ENCODE measurements around the gene ANKRD55.
"Not testable (repeated sequence)": the region's sequence is repeated elsewhere in the genome, so short reads cannot be mapped to it uniquely, and the experiment has no call there.

The ANKRD55 gene

DNA sequence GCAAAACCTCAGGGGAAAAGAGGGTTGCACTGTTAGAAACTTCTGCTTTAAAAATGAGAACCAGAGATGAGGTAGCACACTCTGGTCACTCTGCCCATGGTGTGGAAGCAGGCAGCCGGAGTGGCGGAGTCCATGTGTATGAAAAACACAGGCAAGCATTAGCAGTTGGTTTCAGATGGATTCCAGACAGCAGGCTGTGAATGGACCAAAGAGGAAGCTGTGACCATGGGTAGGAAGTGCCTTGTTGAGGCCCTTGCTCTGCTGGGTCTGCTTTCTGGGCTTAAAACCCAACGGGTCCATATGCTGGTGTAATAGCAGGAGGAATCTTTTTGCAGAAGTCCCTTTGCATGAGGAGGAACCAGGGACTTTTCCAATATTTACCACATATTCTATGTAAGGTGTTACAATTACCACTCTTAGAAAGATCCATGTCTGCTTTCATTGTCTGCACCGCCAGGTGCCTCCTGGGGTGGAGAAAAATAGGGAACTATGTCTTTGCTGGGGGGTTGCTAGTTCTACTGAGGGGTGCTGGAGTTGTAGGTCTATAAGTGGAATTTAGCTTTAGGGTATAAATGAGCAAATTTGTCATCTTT is 77.0 kb downstream of the ANKRD55 start:
- TF ChIP-seq, protein P1, sequence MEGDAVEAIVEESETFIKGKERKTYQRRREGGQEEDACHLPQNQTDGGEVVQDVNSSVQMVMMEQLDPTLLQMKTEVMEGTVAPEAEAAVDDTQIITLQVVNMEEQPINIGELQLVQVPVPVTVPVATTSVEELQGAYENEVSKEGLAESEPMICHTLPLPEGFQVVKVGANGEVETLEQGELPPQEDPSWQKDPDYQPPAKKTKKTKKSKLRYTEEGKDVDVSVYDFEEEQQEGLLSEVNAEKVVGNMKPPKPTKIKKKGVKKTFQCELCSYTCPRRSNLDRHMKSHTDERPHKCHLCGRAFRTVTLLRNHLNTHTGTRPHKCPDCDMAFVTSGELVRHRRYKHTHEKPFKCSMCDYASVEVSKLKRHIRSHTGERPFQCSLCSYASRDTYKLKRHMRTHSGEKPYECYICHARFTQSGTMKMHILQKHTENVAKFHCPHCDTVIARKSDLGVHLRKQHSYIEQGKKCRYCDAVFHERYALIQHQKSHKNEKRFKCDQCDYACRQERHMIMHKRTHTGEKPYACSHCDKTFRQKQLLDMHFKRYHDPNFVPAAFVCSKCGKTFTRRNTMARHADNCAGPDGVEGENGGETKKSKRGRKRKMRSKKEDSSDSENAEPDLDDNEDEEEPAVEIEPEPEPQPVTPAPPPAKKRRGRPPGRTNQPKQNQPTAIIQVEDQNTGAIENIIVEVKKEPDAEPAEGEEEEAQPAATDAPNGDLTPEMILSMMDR (IDR thresholded peaks at IDR 0.05; ENCODE audit: insufficient read depth, low read length, poor library complexity, severe bottlenecking), result no peak
- no peak overlapping the region for H3K4me3 ChIP-seq (replicated peaks; ENCODE audit: low read depth, low read length)
- no peaks in the 10 kb centered on the region for H3K36me3 ChIP-seq (ENCODE audit: control insufficient read depth, insufficient read depth, low read length)
- DNase-seq (ENCODE audit: extremely low read depth, insufficient read length), result no peak
- H3K27me3 ChIP-seq (replicated peaks; ENCODE audit: control insufficient read depth, insufficient read depth, low read length), result no peaks in the 10 kb centered on the region

DNA sequence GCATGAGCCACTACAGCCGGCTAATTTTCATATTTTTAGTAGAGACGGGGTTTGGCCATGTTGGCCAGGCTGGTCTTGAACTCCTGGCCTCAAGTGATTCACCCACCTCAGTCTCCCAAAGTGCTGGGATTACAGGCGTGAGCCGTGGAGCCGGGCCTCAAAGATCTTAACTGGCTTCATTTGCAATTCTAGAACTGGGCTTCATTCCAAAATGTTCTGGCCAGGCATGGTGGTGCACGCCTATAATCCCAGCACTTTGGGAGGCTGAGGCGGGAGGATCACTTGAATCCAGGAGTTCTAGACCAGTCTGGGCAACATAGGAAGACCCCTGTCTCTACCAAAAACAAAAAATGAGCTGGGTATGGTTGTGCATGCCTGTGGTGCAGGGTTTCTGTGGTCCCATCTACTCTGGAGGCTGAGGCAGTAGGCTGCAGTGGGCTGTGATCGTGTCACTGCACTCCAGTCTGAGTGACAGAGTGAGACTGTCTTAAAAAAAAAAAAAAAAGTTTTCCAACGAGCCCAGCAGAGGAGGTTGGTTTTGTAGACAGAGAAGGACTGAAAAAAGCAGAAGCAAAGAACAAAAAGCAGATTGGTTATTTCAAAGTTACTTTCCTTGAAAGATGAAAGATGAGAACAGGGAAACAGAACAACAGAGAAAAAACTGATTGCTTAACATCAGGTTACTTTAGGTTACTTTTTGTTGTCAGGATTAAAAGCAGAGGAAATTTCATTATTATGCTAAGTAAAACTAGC is 78.2 kb downstream of the ANKRD55 start:
- TF ChIP-seq, protein P1 (IDR thresholded peaks at IDR 0.05; ENCODE audit: insufficient read depth, low read length, poor library complexity, severe bottlenecking), result no peak
- no peak overlapping the region for H3K4me3 ChIP-seq (replicated peaks; ENCODE audit: low read depth, low read length)
- H3K36me3 ChIP-seq (ENCODE audit: control insufficient read depth, insufficient read depth, low read length), result no peaks in the 10 kb centered on the region
- no peaks in the 10 kb centered on the region for H3K27me3 ChIP-seq (replicated peaks; ENCODE audit: control insufficient read depth, insufficient read depth, low read length)
- no peak for DNase-seq (ENCODE audit: extremely low read depth, insufficient read length)

DNA sequence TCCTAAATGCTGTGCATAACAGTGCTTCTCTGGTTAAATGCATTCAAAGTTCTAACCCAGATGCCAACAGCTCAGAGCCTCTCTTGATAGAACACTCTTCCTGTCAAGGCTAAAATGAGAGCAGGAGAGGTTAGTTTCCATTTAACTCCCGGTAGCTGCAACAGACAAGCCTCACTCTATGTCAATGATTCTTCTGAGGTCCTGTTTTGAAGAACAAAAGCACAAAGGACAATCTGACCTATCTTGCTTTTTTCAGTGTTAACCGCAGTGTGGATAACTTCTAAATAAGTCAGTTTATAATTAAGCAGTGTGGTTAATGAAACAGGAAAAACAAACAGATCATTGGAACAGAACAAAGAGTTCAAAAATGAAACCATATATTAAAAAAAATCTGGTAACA is 80.7 kb downstream of the ANKRD55 start:
- TF ChIP-seq, protein P1 (IDR thresholded peaks at IDR 0.05; ENCODE audit: insufficient read depth, low read length, poor library complexity, severe bottlenecking), result no peak
- no peaks in the 10 kb centered on the region for H3K36me3 ChIP-seq (ENCODE audit: control insufficient read depth, insufficient read depth, low read length)

DNA sequence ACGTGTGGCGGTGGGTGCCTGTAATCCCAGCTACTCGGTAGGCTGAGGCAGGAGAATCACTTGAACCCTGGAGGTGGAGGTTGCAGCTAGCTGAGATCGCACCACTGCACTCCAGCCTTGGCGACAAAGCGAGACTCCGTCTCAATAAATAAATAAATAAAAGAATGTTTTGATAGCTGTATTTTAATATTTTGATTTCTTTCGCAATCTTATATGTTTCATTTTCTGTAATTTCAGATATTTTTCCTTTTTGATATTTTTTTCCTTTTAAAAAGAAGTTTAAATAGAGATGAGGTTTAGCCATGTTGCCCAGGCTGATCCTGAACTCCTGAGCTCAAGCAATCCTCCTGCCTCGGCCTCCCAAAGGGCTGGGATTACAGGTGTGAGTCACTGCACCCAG is 82.4 kb downstream of the ANKRD55 start:
- H3K27me3 ChIP-seq (replicated peaks; ENCODE audit: control insufficient read depth, insufficient read depth, low read length); DNase-seq (ENCODE audit: extremely low read depth, insufficient read length); H3K4me3 ChIP-seq (replicated peaks; ENCODE audit: low read depth, low read length); H3K36me3 ChIP-seq (ENCODE audit: control insufficient read depth, insufficient read depth, low read length): not testable (repeated sequence)

More for the DNA sequence above, 80.7 kb downstream of the ANKRD55 start:
- no peak for DNase-seq (ENCODE audit: extremely low read depth, insufficient read length)
- H3K4me3 ChIP-seq (replicated peaks; ENCODE audit: low read depth, low read length), result no peak overlapping the region
- no peaks in the 10 kb centered on the region for H3K27me3 ChIP-seq (replicated peaks; ENCODE audit: control insufficient read depth, insufficient read depth, low read length)

DNA sequence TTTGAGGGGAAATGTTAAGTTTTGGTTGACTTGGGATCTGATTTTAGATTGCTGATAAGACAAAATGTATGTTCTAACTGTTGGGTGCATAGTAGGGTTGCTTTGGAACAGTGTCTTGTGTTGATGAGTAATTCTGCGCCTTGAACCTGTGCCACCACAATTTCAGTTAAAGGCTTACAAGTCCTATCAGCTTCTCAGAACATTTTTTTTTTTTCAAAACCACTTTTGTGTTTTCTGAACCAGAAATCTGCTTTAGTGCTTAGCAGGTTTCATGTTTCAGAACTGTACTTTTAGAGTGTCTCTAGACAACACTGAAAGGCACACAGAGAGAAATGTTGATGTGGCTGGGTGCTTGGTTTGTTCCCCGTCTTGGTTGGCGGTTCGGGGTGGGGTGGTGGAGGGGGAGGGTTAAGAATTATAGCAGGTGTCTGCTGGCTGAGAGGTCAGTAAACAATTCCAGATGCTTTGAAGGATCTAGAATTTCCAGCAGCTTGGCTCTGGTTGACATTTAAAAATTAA is 84.6 kb downstream of the ANKRD55 start:
- no peak overlapping the region for H3K4me3 ChIP-seq (replicated peaks; ENCODE audit: low read depth, low read length)
- H3K36me3 ChIP-seq (ENCODE audit: control insufficient read depth, insufficient read depth, low read length), result no peaks in the 10 kb centered on the region
- TF ChIP-seq, protein P1 (IDR thresholded peaks at IDR 0.05; ENCODE audit: insufficient read depth, low read length, poor library complexity, severe bottlenecking), result no peak
- no peaks in the 10 kb centered on the region for H3K27me3 ChIP-seq (replicated peaks; ENCODE audit: control insufficient read depth, insufficient read depth, low read length)
- peak; percentile 59 for DNase-seq (ENCODE audit: extremely low read depth, insufficient read length)

DNA sequence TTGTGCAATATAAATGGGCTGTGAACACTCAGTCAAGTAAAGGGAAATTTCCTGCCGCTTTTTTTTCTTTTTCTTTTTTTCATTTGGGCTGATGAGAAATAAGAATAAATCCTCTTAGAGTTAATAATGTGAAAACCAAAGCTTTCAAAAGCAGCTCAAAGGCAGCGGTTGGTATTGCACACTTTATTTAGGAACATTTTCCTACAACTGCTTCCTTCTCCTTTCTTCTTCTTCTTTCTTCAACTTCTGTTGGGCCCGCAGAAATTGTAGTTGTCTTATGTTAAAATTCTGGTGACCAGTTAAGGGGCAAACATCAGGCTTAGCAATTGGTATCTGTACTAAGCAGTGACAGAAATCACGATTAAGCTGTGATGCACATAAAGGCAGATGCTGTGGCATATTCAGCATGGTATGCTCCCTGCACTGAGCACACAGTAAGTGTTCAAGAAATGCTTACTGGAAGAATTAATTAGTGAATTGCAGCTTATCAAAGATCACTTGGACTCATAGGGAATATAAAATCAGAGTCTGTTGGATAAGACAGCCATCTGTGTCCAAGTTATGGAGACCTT is 85.4 kb downstream of the ANKRD55 start:
- H3K36me3 ChIP-seq (ENCODE audit: control insufficient read depth, insufficient read depth, low read length), result no peaks in the 10 kb centered on the region
- no peak overlapping the region for H3K4me3 ChIP-seq (replicated peaks; ENCODE audit: low read depth, low read length)
- no peak for DNase-seq (ENCODE audit: extremely low read depth, insufficient read length)
- TF ChIP-seq, protein P1 (IDR thresholded peaks at IDR 0.05; ENCODE audit: insufficient read depth, low read length, poor library complexity, severe bottlenecking), result no peak
- H3K27me3 ChIP-seq (replicated peaks; ENCODE audit: control insufficient read depth, insufficient read depth, low read length), result no peaks in the 10 kb centered on the region
